ENCODE measurements around the gene FMN1. TPM values are rescaled to one million over a fixed set of nuclear protein-coding genes. Genes with fewer than 3 reads are reported as not detected.

Gene FMN1
- total RNA-seq, 4 donors from 2014 or later: 4.3 to 10.1 (median 8.8) TPM

DNA sequence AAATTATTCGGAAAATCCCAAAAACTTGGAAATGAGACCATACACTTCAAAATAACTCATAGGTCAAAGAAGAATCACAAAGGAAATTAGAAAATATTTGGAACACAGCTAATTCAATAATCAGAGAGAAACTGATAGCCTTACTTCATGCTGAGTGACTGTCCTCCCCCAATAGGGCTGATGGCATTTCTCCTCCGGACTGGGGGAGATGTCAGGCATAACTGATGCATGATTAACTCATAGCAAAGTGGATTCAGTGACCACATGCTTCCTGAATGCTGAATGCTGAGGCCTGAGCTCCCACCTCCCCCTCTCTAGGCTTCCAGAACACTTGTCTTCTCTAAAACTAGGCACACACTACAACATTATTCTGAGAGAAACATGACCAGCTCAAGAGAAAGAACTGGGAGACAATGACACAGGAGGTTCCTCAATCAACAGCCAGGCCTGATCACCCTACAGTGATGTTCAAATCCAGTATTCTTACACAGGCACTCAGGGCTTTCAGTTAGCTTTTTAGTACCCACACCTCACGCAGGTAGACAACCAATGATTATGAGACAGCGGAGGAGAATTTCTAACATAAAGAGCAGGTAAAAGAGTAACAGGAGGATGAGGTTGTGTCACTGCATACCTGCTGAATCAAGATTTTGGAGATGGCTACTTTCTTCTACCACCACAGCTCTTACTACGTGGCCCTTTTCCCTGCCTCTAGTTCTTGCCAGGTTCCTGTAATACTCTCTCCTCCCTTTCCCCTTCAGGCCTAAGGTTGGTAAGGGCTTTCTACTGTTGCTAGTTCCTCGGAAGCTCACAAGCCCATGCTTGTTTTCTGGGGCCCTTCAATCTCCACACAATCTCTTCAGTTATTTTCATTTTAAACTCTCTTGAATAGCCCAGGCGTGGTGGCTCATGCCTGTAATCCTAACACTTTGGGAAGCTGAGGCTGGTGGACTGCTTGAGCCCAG is 96.1 kb downstream of the FMN1 start:
- Histone ChIP-seq H3K9me3 (no peaks in the 10 kb centered on the region), H3K4me3 (no peak overlapping the region), H3K27ac (no peak overlapping the region), H3K27me3 (no peaks in the 10 kb centered on the region), H3K36me3 (no peaks in the 10 kb centered on the region), H3K4me1 (peaks cover 0 to 11% (median 0%) of the 10 kb centered on the region in 3 donors)
- TF ChIP-seq, protein P1, sequence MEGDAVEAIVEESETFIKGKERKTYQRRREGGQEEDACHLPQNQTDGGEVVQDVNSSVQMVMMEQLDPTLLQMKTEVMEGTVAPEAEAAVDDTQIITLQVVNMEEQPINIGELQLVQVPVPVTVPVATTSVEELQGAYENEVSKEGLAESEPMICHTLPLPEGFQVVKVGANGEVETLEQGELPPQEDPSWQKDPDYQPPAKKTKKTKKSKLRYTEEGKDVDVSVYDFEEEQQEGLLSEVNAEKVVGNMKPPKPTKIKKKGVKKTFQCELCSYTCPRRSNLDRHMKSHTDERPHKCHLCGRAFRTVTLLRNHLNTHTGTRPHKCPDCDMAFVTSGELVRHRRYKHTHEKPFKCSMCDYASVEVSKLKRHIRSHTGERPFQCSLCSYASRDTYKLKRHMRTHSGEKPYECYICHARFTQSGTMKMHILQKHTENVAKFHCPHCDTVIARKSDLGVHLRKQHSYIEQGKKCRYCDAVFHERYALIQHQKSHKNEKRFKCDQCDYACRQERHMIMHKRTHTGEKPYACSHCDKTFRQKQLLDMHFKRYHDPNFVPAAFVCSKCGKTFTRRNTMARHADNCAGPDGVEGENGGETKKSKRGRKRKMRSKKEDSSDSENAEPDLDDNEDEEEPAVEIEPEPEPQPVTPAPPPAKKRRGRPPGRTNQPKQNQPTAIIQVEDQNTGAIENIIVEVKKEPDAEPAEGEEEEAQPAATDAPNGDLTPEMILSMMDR (IDR thresholded peaks at IDR 0.05): no peak
- no peak for TF ChIP-seq POLR2A (IDR thresholded peaks at IDR 0.05)
- no peak for DNase-seq
- intact Hi-C loops (cut with DNase I): no loop called here
- 60 to 63% methylated on average over 7 of the region's 7 CpGs for WGBS, 2 donors

DNA sequence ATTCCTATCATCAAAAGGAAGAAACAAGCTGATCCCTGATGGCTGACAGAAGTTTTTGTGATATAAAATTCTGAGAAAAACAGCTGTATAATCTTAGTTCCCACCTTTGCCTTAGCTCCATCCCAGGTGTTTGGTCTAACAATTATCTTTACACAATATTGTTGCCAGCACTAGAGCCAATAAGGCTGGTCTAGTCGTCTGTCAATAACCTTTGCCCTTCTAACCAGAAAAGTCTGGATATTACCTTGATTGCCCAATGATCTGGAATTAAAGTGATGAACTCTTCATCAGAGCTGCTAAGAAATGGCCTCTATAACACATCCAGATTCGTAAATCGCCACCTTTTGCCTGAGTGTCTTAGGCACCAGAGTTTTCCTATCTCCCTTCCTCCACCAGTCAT is 98.4 kb downstream of the FMN1 start:
- DNase-seq: no peak
- H3K27ac ChIP-seq: no peak overlapping the region

GRCh38 chr15:33095641-33096040 is 98.9 kb downstream of the FMN1 start:
- WGBS, 2 donors: 90 to 98% methylated on average over 2 of the region's 2 CpGs
- Histone ChIP-seq H3K4me3 (no peak overlapping the region), H3K27me3 (no peaks in the 10 kb centered on the region), H3K4me1 (peaks cover 0 to 25% (median 0%) of the 10 kb centered on the region in 3 donors), H3K36me3 (no peaks in the 10 kb centered on the region), H3K9me3 (no peaks in the 10 kb centered on the region), H3K27ac (no peak overlapping the region)
- DNase-seq: no peak
- intact Hi-C loops (cut with DNase I): no loop called here
- TF ChIP-seq, protein P1 (IDR thresholded peaks at IDR 0.05): no peak
- TF ChIP-seq POLR2A (IDR thresholded peaks at IDR 0.05): no peak

More for the DNA sequence above, 98.4 kb downstream of the FMN1 start:
- H3K4me3 ChIP-seq: no peak overlapping the region
- peaks cover 0 to 23% (median 0%) of the 10 kb centered on the region in 3 donors for H3K4me1 ChIP-seq
- intact Hi-C loops (cut with DNase I): no loop called here
- no peak for TF ChIP-seq POLR2A (IDR thresholded peaks at IDR 0.05)
- TF ChIP-seq, protein P1 (IDR thresholded peaks at IDR 0.05): no peak
- no peaks in the 10 kb centered on the region for H3K27me3 ChIP-seq
- no peaks in the 10 kb centered on the region for H3K9me3 ChIP-seq
- no peaks in the 10 kb centered on the region for H3K36me3 ChIP-seq
- WGBS, 2 donors: 85 to 90% methylated on average over 3 of the region's 3 CpGs

DNA sequence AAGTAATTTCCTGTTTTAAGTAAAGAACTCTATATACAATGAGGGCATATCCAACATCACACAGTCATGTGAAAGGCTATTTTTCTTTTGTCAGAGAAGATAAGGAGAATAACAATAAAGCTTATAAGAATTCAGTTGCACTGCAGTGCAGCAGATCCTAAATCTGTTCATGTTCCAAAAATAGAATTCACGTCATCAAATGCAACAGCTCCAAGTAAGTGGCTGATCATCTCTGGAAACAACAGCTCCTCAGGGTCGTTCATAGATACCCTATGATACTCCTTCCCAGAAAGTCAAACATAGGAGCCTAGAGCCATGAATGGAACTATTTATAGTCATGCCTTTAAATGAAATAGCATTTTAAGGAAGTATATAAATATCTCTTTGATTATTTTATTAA is 100.2 kb downstream of the FMN1 start:
- DNase-seq: no peak

GRCh38 chr15:33093222-33093621 is 101.3 kb downstream of the FMN1 start:
- Histone ChIP-seq H3K27ac (no peak overlapping the region), H3K9me3 (no peaks in the 10 kb centered on the region), H3K36me3 (no peaks in the 10 kb centered on the region), H3K27me3 (no peaks in the 10 kb centered on the region), H3K4me1 (peaks cover 9 to 33% (median 16%) of the 10 kb centered on the region in 3 donors), H3K4me3 (no peak overlapping the region)
- TF ChIP-seq, protein P1 (IDR thresholded peaks at IDR 0.05): no peak
- no peak for TF ChIP-seq POLR2A (IDR thresholded peaks at IDR 0.05)
- no peak for DNase-seq
- intact Hi-C loops (cut with DNase I): no loop called here
- 46 to 65% methylated on average over 2 of the region's 2 CpGs for WGBS, 2 donors

More for the DNA sequence above, 100.2 kb downstream of the FMN1 start:
- Histone ChIP-seq H3K36me3 (no peaks in the 10 kb centered on the region), H3K9me3 (no peaks in the 10 kb centered on the region), H3K27me3 (no peaks in the 10 kb centered on the region), H3K4me1 (peaks cover 9 to 38% (median 13%) of the 10 kb centered on the region in 3 donors), H3K4me3 (no peak overlapping the region), H3K27ac (no peak overlapping the region)
- TF ChIP-seq POLR2A (IDR thresholded peaks at IDR 0.05): no peak
- TF ChIP-seq, protein P1 (IDR thresholded peaks at IDR 0.05): no peak
- WGBS, 2 donors: 36 to 54% methylated on average over 2 of the region's 2 CpGs
- intact Hi-C loops (cut with DNase I): no loop called here

All from esophagus squamous epithelium (tissue), 5 donors.